NCI-H748 (cell line): ENCODE measurements around the gene STRIP2.
"Not testable (repeated sequence)": the region's sequence is repeated elsewhere in the genome, so short reads cannot be mapped to it uniquely, and the experiment has no call there.

Experiments
- DNase-seq: peaks from one replicate; lab custom pipeline; 2025; ENCODE audit not compliant: unreplicated experiment; lab: John Stamatoyannopoulos, UW

STRIP2 gene

DNA sequence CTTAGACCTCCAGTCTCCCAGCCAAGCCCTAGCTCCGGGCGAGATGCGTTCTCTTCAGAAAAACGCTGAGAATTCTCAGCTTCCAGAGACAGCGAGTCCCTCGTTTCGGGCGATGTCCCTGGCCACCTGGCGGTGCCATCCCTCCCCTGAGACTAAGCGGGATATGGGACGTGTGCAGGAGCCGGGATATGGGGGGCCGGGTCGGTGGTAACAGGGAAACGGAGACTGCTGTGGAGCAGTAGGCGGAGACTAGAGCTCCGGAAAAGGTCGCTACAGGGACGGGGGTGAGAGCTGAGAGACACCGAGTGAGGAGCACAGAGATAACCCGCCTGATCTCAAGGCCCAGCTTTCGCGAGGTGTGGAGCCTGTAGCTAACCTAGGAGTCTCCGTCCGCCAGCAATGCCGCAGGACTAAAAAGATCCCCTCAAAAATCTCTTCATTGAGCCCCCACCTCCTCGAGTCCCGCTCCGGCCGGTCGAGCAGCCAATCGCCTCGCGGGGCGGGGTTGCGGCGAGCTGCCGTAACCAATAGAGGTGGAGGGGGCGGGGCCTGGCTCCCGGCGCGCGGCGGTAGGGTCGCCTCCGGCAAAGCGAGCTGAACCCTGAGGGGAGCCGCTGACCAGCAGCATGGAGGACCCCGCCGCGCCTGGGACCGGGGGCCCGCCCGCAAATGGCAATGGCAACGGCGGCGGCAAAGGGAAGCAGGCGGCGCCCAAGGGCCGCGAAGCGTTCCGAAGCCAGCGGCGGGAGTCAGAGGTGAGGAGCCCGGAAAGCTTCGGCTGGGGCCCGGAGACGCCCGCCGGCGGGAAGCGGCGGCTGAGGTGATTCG lies at the start of gene STRIP2:
STRIP2 (plus strand) TSS at position 586 of the 828 bp plus-strand sequence; CDS start at position 627, 41 bp downstream.
- peak; percentile 94 for DNase-seq

DNA sequence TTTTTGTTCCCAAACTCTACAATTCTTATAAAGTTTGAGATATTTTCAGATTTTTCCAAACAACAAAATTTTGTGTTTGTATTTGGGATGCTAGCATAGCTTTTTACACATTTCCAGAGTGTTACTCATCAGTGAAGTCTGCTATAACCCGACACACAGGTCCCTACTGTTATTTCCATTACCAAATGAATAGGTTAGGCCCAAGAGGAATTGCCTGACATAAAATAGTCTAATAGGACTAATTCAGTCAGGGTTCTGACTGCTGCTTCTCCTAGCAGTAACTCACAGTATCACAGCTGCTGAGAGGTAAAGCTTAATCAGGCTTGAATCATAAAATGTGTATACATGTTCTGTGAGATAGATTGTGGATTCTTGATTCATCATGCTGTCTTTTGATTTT lies 49.1 kb upstream of the STRIP2 start:
- DNase-seq: no peak

- no peak for DNase-seq
Observed at GRCh38 chr7:129385598-129385997, 48.6 kb upstream of the STRIP2 start.

- no peak for DNase-seq
Observed at GRCh38 chr7:129386506-129386905, 47.7 kb upstream of the STRIP2 start.

- no peak for DNase-seq
Observed at GRCh38 chr7:129387537-129387936, 46.7 kb upstream of the STRIP2 start.

DNA sequence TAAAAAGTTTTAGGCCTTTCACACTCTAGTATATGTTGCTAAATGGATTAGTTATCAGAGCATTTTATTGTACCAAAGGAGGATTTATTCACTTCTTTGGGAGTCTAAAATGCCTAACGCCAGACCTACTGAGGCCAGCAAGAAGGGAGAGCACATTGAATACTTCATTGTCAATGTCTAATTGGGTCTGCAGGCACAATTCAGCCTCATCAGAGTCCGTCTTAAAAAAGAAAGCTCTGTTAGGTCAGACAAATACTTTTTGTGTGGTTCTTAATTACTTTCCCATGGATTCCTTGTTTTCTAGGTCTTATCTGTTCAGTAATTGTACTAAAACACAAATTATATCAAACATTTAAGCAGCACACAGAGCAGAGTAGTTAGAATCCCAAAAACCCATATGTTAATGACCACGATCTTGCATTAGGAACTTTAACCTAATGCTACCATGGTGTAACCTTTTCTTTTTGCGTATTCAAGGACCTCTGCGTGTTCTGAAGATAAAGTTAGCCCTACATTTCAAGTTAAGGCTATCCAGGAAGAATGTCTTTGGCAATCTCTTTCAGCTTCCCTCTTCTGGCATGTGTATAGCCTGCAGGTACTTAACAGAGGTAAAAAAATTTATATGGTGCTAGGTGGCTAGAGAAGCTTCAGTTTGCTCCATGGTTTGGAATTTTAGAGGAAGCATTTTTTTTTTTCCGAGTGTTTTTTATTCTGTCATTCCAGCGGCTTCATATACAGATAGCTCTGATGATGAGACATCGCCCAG lies 45.7 kb upstream of the STRIP2 start:
- DNase-seq: no peak

DNA sequence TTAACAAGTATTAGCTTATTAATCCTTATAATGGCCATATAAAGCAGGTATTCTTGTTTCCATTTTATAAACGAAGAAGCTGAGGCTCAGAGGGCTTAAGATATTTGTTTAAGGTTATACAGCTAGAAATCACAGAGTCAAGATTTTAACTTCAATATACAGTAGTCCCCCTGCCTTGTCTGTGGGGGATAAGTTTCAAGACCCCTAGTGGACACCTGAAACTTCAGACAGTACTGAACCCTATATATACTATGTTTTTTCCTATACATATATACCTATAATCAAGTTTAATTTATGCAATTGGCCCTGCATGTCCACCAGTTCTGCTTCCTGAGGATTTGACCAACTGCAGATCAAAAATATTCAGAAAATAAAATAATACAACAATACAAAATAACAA lies 44.4 kb upstream of the STRIP2 start:
- DNase-seq: no peak

- DNase-seq: no peak
Observed at GRCh38 chr7:129390314-129390713, 43.9 kb upstream of the STRIP2 start.

- no peak for DNase-seq
Observed at GRCh38 chr7:129391546-129392171, 42.6 kb upstream of the STRIP2 start.

- DNase-seq: no peak
Observed at GRCh38 chr7:129393255-129393654, 41.0 kb upstream of the STRIP2 start.

DNA sequence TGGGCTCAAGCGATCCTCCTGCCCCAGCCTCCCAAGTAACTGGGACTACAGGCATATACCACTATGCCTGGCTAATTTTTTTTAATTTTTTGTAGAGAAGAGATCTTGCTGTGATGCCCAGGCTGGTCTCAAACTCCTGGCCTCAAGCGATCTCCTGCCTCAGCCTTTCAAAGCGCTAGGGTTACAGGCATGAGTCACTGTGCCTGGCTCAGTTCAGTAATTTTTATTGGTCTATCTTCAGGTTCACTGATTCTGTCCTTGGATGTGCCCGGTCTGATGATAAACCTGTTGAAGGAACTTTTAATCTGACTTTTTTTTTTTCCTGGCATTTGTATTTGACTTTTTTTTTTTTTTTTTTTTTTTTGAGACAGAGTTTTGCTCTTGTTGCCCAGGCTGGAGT lies 40.1 kb upstream of the STRIP2 start:
- no peak for DNase-seq

DNA sequence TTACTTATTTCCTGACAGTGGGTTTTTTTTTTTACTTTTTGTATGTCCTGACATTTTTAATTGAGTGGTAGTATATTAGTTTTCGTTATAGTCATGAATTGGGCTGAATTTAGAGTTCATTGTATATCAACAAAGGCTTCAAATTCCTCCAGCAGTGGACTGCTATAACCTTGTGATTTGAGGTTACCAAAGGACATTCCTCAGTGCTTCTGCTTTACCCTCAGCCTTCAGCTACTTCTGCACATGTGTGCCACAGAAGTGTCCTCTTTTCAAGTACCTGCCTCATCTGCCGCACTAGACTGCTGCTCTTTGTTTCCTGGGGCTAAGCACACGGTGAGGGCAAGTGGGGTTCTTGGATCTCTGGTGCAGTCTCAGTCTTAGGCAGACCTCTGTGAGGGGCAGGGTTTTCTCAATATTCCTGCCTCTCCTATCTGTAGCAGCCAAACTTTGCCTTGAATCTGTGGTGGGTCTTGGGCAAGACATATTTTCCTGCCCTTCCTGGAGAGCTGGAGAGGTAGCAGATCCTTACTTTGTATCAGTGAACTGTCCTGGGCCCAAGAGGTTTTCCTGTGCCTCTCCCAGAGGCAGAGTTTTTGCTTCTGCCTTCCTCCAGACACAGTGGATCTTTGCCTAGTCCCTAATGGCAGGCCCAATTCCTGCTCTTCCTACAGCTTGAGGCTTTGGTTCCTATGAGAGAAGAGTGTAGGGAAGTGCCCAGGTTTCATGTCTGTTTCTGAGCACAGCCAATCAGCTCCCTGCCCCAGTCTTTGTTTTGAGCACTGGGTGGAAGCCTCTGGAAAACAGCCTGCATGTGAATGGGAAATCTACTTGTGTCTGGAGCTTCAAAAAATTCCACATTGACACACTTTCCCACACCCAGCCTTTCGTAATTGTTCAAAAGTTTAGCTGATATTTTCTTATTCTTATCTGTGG lies 39.0 kb upstream of the STRIP2 start:
- DNase-seq: no peak

DNA sequence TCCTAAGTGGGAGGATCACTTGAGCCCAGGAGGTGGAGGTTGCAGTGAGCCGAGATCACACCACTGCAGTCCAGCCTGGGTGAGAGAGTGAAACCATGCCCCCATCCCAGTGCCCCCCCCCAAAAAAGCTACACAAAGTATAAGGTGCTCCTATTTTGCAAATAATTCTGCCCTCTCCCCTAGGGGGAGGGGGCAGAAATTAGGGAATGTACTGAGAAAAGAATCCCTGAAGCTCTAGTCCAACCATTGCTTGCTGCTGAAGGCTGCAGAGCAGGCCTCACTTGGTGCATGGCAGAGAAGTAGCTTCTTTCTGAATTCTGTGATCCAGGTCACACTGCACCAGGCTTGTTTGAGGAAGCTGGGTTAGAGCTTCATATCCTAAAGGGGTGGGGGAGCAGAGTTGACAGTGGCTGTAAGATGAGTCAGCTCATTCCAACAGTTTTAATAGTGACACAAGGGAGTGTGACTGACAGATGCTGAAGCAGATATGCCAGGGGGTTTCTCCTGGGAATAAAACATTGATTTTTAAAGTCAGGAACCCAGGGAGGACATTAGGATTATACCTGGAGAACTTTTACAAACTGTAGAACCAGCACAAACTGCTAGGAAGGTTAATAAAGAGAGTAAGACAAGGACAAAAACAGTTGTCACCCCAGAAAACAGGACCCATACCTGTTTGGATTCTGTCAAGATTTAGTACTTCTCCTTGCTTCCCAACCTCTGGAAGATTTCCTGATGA lies 32.8 kb upstream of the STRIP2 start:
- no peak for DNase-seq

DNA sequence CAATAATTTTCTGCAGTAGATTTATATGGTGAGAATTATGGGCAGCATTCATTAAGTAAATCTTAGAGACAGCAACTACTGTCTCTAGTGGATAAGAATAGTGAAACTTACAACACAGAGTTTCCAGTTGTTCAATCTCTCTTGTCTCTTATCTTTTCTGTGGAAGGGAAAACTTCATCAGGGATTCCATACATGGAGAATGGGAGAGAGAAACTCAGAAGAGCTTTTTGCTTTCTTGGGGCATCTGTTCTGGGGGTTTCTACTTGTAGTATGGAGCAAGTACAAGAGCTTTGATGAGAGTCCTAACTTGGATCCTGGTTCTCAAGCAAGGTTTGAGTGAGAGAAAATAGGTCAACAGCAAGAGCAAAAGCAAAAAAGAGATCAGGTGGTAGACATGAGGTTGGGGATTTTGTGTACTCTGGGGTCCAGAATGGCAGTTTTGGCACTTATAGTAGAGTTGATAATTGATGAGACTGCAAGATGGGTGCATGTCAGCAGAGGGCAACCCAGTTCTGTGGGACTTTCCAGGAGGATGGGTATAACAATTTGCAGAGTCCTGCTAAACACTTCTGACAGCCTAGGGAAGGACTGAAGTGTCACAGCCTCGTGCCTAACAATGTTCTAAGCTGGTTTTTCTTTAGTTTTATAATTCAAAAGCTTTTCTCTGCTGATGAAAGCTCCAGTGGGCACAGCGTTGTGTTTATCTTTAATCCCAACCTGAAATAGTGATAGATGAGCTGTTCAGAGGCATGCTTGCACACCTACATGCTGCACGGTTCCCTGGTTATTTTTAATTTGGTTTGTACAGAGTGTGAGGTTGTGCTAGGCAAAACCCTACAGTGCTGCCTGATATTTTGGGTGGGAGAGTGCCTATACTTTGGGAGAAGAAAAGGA lies 32.0 kb upstream of the STRIP2 start:
- no peak for DNase-seq

GRCh38 chr7:129405527-129405926 lies 28.7 kb upstream of the STRIP2 start:
- DNase-seq: no peak

GRCh38 chr7:129410238-129410637 lies 24.0 kb upstream of the STRIP2 start:
- DNase-seq: not testable (repeated sequence)

- no peak for DNase-seq
Observed at GRCh38 chr7:129412501-129412900, 21.7 kb upstream of the STRIP2 start.

GRCh38 chr7:129417073-129417472 lies 17.2 kb upstream of the STRIP2 start:
- no peak for DNase-seq

DNA sequence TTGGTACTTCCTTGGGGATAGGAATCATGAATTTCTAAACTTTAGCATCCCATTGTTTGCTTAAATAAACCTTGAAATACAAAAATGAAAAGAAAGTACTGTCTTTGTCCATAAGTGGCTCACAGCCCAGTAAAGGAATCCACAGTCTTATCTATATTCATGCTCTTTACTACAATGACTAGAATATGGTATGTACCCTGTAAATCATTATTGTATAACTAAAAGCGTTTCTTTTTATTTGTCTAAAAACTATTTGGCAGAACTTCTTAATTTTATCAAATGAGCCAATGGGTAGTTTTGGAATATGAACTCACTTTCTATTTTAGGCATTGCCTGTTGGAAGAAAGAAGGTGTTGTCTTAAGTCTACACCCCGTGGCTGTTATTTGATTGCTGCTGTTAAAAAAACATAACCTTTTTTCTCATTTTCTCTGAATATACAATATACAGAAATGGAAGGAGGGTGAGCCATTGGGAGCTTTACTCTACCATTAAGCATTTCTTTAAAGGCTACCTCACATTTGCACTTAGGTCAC lies 12.4 kb upstream of the STRIP2 start:
- no peak for DNase-seq
